GM11168 (cell line): Measurements from ENCODE around the gene SGSM1.

ENCODE experiments used
- in situ Hi-C: fragments of 300-500 bp; cut with MboI; formaldehyde crosslinking; loops from one replicate; pipeline ENCODE4 v1.12.0; 2022; ENCODE audit warnings: low sequenced_read_pairs; ENCODE audit not compliant: unreplicated experiment

Gene SGSM1, protein sequence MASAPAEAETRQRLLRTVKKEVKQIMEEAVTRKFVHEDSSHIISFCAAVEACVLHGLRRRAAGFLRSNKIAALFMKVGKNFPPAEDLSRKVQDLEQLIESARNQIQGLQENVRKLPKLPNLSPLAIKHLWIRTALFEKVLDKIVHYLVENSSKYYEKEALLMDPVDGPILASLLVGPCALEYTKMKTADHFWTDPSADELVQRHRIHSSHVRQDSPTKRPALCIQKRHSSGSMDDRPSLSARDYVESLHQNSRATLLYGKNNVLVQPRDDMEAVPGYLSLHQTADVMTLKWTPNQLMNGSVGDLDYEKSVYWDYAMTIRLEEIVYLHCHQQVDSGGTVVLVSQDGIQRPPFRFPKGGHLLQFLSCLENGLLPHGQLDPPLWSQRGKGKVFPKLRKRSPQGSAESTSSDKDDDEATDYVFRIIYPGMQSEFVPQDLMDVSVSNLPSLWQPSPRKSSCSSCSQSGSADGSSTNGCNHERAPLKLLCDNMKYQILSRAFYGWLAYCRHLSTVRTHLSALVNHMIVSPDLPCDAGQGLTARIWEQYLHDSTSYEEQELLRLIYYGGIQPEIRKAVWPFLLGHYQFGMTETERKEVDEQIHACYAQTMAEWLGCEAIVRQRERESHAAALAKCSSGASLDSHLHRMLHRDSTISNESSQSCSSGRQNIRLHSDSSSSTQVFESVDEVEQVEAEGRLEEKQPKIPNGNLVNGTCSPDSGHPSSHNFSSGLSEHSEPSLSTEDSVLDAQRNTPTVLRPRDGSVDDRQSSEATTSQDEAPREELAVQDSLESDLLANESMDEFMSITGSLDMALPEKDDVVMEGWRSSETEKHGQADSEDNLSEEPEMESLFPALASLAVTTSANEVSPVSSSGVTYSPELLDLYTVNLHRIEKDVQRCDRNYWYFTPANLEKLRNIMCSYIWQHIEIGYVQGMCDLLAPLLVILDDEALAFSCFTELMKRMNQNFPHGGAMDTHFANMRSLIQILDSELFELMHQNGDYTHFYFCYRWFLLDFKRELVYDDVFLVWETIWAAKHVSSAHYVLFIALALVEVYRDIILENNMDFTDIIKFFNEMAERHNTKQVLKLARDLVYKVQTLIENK

DNA sequence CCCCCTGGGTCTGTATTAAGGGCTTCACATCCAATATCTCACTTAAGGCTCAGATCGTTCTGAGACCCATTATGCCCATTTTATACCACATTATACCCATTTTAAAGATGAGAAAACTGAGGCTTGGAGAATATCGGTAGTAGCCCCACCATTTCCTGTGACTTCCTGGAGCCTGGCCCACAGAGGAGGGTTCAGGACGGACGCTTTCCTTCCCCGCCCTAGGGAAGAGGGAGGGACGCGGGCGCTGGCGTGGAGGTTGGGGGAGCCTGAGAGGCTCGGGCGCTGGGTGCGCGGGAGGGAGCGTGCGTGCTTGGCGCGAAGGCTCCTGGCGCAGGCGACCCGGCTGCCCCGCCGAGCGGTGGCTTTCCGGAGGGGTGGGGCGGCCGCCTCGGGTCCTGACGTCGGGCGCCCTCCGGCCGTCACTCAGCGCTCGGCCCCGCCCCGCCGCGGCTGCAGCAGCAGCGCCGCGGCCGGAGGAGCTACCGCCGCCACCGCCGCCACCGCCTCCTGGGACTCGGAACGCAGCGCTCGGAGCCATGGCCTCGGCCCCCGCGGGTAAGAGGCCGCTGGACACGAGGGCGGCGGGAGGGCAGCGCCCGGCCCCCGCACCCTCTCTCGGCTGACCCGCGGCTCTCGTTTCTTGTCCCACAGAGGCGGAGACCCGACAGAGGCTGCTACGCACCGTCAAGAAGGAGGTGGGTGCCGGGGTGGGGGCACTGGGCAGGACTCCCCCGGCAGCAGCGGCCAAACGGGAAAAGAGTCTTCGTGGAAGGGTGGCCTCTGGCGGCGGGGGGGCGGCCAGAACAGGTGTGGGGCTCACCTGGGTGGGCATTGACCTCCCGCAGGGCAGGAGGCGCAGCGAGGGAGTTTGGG is at the start of gene SGSM1:
TSS of gene SGSM1 (plus strand) at position 422 of the 873 bp plus-strand sequence. CDS start at position 537, 115 bp downstream.
- in situ Hi-C loops: no loop called here

DNA sequence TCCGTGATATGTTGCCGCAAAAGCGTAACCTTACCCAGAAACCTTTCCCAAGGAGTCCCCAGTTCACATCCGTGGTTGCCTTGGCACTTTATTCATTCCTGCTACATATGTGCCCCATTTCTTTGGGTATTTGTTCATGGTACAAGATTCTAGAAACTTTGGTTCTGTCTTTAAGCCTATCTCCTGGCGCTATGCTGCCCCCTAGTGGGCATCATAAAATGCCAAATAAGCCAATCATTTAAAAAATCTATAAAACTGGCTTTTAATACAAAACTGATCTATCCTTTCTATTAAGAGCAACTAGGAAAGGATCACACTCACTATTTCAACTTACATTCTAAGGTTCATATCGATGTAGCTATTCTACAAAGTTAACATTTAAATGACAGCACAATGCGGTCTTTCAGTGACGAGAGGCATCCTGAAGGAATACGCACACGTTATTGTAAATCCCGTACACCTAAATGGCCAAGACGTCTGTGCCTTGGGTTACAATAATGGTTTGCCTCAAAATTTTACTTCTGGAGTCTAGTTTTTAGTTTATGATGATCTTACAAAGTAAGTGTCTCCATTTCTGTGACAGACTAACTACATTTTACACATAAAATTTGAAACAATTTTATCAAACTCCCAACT is 47.7 kb upstream of the SGSM1 start:
- in situ Hi-C loops: no loop called here

DNA sequence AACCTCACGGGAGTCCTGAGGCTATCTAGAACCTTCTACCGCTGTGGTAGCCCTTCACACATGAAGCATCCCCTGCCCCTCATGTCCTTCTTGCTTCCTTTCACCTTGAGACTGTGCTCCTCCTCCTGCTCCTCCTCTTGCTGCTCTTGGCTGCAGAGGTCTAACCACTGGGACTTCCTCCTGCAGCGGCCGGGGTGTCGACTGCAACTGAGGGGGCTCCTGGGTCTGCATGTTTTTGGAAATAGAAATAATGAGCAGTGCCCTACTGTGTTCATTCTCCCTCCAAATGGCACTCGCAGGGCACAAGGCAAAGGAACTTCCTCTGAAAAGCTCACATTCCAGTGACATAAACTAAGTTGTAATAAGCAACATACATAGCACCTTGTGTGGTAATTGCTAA is 46.2 kb upstream of the SGSM1 start:
- in situ Hi-C loops: no loop called here

DNA sequence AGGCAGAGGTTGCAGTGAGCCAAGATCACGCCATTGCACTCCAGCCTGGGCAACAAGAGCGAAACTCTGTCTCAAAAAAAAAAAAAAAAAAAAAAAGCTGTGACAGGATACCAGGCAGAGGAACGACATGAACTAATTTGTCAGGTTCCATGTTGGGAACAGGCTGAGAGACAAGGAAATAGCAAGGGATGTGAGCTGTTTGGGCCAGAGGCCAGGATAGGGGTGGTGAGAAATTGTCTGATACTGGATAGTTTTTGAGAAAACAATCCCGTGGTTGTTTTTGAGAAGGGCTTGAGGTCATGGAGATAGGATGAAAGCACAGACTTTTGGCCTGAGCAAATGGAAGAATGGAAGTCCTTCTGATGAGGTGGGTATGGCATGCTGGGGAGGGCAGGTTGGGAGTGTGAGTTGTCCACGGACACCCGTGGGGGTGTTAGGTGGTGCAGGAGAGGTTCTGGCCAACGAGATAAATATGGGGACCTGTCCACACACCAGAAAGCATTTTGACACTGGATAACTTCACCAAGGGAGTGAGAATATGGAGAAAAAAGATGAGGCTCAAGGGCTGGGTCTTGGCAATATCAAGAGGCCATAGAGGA is 45.2 kb upstream of the SGSM1 start:
- in situ Hi-C loops: no loop called here

DNA sequence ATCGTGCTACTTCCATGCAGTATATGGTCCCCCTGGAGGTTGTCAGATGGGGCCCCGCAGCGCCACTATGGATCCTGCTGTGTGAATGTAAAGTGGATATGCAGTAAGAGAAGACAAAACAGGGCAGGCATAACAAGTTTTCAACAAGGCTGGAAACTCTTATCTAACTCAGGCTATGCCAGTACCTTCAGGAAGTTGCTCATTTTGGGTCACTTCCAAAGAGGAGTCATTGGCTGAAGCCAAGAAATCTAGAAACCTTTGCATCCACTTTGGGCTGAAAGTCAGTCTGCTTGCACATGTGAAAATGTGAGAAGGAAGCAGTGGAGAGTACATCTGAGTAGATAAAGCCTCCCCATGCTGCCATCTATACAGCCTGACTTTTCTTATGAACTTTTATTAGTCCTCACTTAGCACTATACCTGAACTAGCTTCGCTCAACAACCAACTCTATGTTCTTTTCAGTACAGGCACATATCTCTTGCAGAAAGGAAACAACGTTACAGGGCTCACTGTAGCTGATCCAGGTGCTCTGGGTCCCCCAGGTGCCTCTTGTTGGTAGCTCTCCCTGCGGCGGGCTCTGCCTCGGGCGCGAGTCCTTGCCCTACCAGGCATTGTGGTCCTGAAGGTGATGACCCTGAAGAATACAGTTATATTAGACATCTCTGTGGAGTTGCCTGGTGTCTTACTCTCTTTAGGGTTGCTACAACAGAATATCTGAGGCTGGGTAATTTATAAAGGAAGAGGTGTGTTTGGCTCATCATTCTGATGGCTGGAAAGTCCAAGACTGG is 43.9 kb upstream of the SGSM1 start:
- in situ Hi-C loops: no loop called here

DNA sequence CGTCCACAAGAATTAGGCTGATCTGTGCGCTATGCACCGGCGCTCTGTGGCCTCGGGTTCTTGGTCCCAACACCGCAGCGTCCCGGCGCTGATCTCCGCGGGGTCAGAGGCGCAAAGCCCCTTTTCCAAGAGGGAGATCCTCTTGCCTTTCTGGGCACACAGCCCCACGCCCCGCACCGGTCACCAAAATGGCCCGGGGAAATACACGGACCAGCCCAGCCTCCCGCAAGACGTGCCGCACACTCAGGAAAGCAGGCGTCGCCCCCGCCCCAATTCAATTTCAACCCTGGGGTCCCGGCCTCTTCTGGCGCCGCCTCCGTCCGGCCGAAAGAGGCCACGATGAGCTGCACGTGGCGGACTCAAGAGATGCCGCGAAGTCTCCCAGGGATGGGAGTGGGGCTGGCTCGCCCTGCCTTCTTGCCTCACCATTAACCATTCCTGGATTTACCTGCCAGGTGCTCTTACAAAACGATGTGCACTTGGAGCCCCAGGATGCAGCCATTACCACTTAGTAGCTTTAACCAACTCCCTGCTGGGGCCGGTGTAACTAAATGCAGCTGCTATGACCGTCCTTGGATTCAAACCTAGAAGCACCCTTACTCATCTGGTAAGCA is 42.0 kb upstream of the SGSM1 start:
- in situ Hi-C loops: no loop called here

DNA sequence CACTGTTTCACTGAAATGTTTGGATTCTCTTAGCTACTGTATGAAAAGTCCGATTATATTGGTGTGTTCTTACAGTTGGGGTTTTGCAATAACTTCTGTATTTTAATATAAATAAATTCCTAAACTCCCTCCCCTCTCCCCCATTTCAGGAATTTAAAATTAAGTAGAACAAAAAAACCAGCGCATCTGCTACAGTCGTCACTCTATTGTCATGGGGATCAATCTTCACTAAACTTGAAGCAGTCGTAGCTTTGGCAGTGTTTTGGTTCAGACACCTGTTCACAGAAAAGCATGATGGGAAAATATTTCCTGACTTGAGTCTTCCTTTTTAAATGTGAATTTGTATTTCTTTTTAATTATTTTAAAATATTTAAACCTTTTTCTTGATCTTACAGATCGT is 40.8 kb upstream of the SGSM1 start:
- in situ Hi-C loops: no loop called here

DNA sequence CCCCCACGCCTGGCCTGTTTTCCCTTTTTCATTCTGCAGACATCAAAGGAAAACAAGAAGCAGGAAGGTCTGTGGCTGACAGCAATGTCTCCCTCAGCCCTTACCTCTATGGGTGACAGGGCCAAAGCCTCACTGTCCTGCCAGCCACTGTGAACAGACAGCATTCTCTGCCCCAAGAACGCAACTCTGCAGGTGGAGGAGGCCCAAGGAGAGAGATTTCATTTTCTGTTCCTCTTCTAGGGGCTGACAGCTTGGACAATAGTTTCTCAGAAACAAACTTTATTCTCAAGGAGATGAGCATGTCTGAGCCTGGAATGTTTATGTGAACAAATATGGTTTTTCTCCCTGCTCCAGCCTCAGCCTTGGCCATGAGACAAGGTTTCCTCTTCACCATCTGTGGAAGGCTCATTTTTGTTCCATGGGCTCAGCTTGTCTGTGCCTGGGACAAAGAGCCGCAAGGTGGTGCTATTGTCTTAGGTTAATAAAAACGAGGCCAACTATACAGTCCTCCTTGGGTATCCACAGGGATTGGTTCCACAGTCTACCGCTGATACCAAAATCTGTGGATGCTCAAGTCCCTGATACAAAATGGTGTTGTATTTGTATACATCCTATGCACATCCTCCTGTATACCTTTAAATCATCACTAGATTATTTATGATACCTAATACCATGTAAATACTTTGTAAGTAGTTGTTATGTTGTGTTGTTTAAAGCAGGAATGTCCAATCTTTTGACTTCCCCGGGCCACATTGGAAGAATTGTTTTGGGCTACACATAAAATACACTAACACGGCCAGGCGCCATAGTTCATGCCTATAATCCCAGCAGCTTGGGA is 37.3 kb upstream of the SGSM1 start:
- in situ Hi-C loops: no loop called here

DNA sequence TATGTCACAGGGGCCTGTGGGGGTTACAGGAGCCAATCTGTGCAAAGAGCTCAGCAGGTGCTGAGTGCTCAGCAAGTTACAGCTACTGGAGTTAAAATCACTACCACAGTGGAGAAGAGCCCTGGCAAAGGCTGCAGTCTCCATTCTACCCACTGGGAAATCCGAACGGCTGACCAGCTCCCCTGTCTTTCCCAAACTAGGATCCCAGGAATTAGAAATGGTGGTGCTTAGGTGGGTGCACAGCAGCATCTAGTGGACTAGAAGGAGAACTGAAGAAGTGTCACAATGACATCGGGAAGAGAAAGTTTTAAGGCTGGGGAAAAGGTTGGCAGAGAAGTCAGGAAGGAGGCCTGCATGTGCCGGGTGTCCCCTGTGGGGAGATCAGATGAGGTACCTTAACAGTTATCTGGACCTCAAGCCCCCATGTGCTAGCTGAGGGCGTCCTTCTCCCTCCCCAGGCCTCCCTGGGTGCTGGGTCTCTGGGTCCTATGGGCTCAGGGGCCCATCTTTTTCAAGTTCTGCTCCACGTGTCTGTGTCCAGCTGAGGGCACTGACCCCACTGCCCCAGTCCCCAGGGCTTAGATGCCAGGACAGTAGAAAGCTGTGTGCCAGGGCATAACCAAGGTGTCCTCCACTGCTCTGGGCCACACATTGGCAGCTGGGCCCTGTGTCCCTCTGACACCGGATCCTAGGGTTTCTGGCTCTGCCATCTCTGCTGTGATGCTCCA is 33.4 kb upstream of the SGSM1 start:
- in situ Hi-C loops: no loop called here

DNA sequence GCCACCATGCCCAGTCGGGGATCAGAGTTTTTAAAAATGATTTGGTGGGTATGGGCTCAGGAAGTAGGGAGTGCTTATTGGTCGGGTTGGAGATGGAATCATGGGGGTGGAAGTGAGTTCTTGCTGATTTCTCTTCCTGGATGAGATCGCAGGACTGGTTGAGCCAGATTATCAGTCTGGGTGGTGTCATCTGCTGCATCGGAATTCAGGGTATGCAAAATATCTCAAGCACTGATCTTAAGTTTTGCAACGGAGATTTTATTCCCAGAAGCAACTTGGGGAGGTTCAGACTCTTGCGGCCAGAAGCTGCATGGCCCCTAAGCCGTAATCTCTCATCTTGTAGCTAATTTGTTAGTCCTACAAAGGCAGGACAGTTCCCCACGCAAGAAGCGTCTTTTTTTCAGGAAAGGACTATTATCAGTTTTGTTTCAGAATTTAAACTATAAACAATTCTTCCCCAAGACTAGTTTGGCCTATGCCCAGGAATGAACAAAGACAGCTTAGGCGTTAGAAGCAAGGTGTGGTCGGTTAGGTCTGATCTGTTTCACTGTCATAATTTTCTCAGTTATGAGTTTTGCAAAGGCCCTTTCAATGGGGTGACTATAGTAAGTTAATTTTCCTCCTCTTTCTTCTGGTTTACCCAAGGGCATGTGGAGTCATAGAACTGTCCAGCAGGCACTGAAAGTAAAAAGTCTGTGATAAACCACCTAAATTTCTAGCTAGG is 30.1 kb upstream of the SGSM1 start:
- in situ Hi-C loops: no loop called here

DNA sequence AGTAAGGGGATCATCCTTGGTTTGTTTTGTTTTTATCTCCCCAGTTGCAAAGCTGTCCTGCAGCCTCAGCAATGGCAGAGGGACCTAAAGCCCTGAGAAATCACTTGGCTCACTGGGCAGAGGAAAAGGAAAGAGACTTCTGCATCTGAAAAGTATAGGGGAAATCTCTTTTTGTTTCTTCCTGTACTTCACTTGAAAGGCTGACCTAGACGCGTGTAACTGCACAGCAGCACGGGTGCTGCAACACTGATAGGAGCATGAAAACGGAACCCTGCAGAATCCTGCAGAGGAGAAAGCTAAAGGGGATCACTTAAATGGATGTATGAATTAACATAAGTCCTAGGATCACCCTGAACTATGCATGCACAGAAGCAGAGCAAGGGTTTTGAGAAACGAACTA is 29.5 kb upstream of the SGSM1 start:
- in situ Hi-C loops: no loop called here

DNA sequence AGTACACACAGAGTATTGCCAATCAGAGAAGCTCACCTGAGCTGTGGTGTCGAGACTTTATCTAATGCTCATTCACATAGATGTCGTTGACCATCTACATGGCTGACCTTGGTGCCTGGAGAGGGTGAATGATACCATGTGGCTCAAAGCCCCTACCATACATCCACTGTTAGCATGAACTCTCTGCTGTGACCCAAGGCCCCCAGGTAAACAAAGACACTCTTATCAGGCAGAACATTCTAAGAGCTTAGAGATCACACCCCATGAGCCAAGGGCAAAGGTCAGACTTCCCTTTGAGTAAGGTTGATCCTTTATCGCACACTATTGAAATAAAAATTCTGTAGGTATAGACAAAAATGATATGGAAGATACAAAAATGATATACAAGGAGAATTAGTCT is 16.5 kb upstream of the SGSM1 start:
- in situ Hi-C loops: loop anchor here (10.0 kb wide), 1 partner anchor 255 kb away; no protein-coding TSS in a partner anchor

DNA sequence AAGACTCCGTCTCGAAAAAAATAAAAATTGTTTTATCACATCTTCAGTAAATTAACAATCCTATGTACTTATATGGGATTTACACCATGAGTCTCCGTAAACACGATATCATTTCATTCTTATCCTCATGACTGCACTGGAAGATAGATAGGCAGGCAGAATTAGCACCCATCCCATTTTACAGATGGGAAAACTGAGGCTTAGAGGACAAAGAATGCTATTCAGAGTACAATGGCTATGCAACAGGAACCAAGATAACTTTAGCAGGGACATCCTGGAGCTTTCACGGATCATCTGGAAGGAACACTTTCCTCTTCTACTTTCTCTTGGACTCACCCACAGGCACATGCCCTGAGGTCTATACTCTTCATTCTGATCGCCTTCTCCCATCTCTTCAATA is 14.6 kb upstream of the SGSM1 start:
- in situ Hi-C loops: no loop called here

DNA sequence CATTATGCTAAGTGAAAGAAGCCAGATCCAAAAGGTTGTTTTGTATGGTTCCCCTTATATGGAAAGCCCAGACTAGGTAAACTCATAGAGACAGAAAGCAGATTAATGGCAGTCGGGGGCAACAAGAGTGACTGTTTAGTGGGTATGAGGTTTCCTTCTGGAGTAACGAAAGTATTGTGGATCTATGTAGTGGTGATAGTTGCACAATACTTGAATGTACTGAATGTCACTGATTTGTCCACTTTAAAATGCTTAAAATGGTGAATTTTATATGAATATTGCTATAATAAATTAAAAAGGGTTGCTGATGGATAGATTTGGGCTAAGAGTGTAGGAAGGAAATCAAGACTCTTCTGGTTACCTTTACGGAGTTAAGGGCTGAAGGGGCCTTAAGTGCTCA is 10.0 kb upstream of the SGSM1 start:
- in situ Hi-C loops: no loop called here

DNA sequence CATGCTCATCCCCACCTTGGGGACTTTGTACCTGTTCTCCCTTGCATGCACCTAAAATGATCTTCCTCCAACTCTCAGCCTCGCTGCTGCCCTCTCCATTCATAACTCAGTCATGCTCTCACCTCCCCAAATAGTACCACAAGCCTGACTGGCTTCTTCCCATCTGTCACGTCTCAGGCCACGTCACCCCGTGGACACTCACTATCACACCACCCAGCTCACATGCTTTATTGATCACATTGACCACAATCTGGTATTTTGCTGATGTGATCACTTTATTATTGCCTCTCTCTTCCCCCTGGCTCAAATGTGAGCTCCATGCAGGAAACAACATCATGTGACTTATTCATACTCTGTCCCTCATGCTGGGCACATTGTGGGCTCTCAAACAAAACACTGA is 9.2 kb upstream of the SGSM1 start:
- in situ Hi-C loops: no loop called here
